ENCODE data around the gene TNC.

TNC gene

GRCh38 chr9:115117999-115118878 is at the start of gene TNC:
Gene TNC (minus strand): TSS chr9:115118157. CDS start chr9:115091018, 27,139 bp downstream.
- no peak for DNase-seq

GRCh38 chr9:115167175-115167574 is 49.2 kb upstream of the TNC start:
- DNase-seq = no peak

- no peak for DNase-seq
These were observed 47.3 kb upstream of the TNC start for GRCh38 chr9:115165233-115165632.

GRCh38 chr9:115164511-115164974 is 46.6 kb upstream of the TNC start:
- peak; percentile 38 for DNase-seq

GRCh38 chr9:115162946-115163345 is 45.0 kb upstream of the TNC start:
- DNase-seq = no peak

- no peak for DNase-seq
These were observed 43.5 kb upstream of the TNC start for GRCh38 chr9:115161446-115161845.

- DNase-seq = no peak
These were observed 40.9 kb upstream of the TNC start for GRCh38 chr9:115158661-115159481.

- DNase-seq = no peak
These were observed 39.3 kb upstream of the TNC start for GRCh38 chr9:115157245-115157674.

GRCh38 chr9:115155037-115155436 is 37.1 kb upstream of the TNC start:
- no peak for DNase-seq

- no peak for DNase-seq
These were observed 36.7 kb upstream of the TNC start for GRCh38 chr9:115154617-115155016.

GRCh38 chr9:115152281-115152820 is 34.4 kb upstream of the TNC start:
- DNase-seq = no peak

- DNase-seq = no peak
These were observed 30.8 kb upstream of the TNC start for GRCh38 chr9:115148721-115149120.

GRCh38 chr9:115146581-115147021 is 28.6 kb upstream of the TNC start:
- peak; percentile 11 for DNase-seq

- DNase-seq = no peak
These were observed 26.7 kb upstream of the TNC start for GRCh38 chr9:115144706-115145105.

GRCh38 chr9:115143689-115144088 is 25.7 kb upstream of the TNC start:
- no peak for DNase-seq

GRCh38 chr9:115142517-115143270 is 24.7 kb upstream of the TNC start:
- no peak for DNase-seq

- DNase-seq = no peak
These were observed 24.1 kb upstream of the TNC start for GRCh38 chr9:115142090-115142489.

GRCh38 chr9:115141612-115142011 is 23.7 kb upstream of the TNC start:
- DNase-seq = no peak

GRCh38 chr9:115138151-115138550 is 20.2 kb upstream of the TNC start:
- DNase-seq = no peak

GRCh38 chr9:115137526-115137925 is 19.6 kb upstream of the TNC start:
- DNase-seq = no peak

- no peak for DNase-seq
These were observed 18.1 kb upstream of the TNC start for GRCh38 chr9:115135821-115136778.
